ENCODE data around the gene CCSER1. TPM values are rescaled to one million over a fixed set of nuclear protein-coding genes. Genes with fewer than 3 reads are reported as not detected.

CCSER1 gene
- total and polyA plus RNA-seq, 4 donors = 0.18 to 2.3 (median 1.2) TPM

GRCh38 chr4:90766837-90767236 lies 639.6 kb downstream of the CCSER1 start:
- Histone ChIP-seq H3K27ac (ENCODE audit: low read depth in 1 of 2, low read length in 2 of 2) (no peak overlapping the region), H3K36me3 (ENCODE audit: control insufficient read depth in 4 of 4, insufficient read depth in 3 of 4, low read depth in 1 of 4, low read length in 3 of 4) (no peaks in the 10 kb centered on the region), H3K4me3 (ENCODE audit: low read depth in 1 of 3, low read length in 3 of 3) (no peak overlapping the region), H3K4me1 (ENCODE audit: control insufficient read depth in 4 of 4, insufficient read depth in 4 of 4, low read length in 3 of 4) (no peaks in the 10 kb centered on the region), H3K27me3 (ENCODE audit: control insufficient read depth in 4 of 4, insufficient read depth in 4 of 4, low read length in 3 of 4) (no peaks in the 10 kb centered on the region), H3K9ac (ENCODE audit: low read depth in 1 of 2, low read length in 2 of 2) (no peak overlapping the region), H3K9me3 (ENCODE audit: control insufficient read depth in 4 of 4, low read length in 3 of 4) (peaks cover 0 to 2% (median 0%) of the 10 kb centered on the region in 4 donors)
- TF ChIP-seq ATF3 (IDR thresholded peaks at IDR 0.05) (no peak), FOXA1 (IDR thresholded peaks at IDR 0.05) (no peak), REST (IDR thresholded peaks at IDR 0.05) (no peak), GABPA (IDR thresholded peaks at IDR 0.05 in 1 of 2, conservative IDR thresholded peaks at IDR 0.05 in 1 of 2) (no peak), HNF4A (conservative IDR thresholded peaks at IDR 0.05) (no peak), ZBTB33 (IDR thresholded peaks at IDR 0.05) (no peak), EGR1 (IDR thresholded peaks at IDR 0.05; ENCODE audit: low read depth in 2 of 2) (no peak), RXRA (IDR thresholded peaks at IDR 0.05) (no peak), FOXA2 (IDR thresholded peaks at IDR 0.05) (no peak), RAD21 (IDR thresholded peaks at IDR 0.05) (no peak)
- no peak for DNase-seq (ENCODE audit: low spot score)
- WGBS = 81% methylated on average over 2 of the region's 2 CpGs

GRCh38 chr4:90769251-90769650 lies 642.1 kb downstream of the CCSER1 start:
- Histone ChIP-seq H3K36me3 (ENCODE audit: control insufficient read depth in 4 of 4, insufficient read depth in 3 of 4, low read depth in 1 of 4, low read length in 3 of 4) (no peaks in the 10 kb centered on the region), H3K9ac (ENCODE audit: low read depth in 1 of 2, low read length in 2 of 2) (no peak overlapping the region), H3K27me3 (ENCODE audit: control insufficient read depth in 4 of 4, insufficient read depth in 4 of 4, low read length in 3 of 4) (no peaks in the 10 kb centered on the region), H3K4me3 (ENCODE audit: low read depth in 1 of 3, low read length in 3 of 3) (no peak overlapping the region), H3K4me1 (ENCODE audit: control insufficient read depth in 4 of 4, insufficient read depth in 4 of 4, low read length in 3 of 4) (no peaks in the 10 kb centered on the region), H3K27ac (ENCODE audit: low read depth in 1 of 2, low read length in 2 of 2) (no peak overlapping the region), H3K9me3 (ENCODE audit: control insufficient read depth in 4 of 4, low read length in 3 of 4) (no peaks in the 10 kb centered on the region)
- DNase-seq (ENCODE audit: low spot score) = no peak
- 65% methylated on average over 1 of the region's 1 CpG for WGBS
- TF ChIP-seq FOXA1 (IDR thresholded peaks at IDR 0.05) (no peak), SP1 (IDR thresholded peaks at IDR 0.05) (no peak), CTCF (IDR thresholded peaks at IDR 0.05; ENCODE audit: low read depth, low read length, missing input control) (no peak), ZBTB33 (IDR thresholded peaks at IDR 0.05) (no peak), TAF1 (conservative IDR thresholded peaks at IDR 0.05) (no peak), RAD21 (IDR thresholded peaks at IDR 0.05) (no peak), MAX (IDR thresholded peaks at IDR 0.05) (no peak), JUND (IDR thresholded peaks at IDR 0.05) (no peak), YY1 (IDR thresholded peaks at IDR 0.05) (no peak), GABPA (IDR thresholded peaks at IDR 0.05 in 1 of 2, conservative IDR thresholded peaks at IDR 0.05 in 1 of 2) (no peak), FOXA2 (IDR thresholded peaks at IDR 0.05) (no peak), ATF3 (IDR thresholded peaks at IDR 0.05) (no peak), RXRA (IDR thresholded peaks at IDR 0.05) (no peak), HNF4A (conservative IDR thresholded peaks at IDR 0.05) (no peak), NR2F2 (IDR thresholded peaks at IDR 0.05) (no peak)

All from liver (tissue), 9 donors.